ENCODE measurements around the gene THSD4. TPM values are rescaled to one million over a fixed set of nuclear protein-coding genes. Genes with fewer than 3 reads are reported as not detected.

Gene THSD4
- total and polyA plus RNA-seq, 9 of the 15 experiments (the other 6 are each of a cell fraction or from before 2014, with no cell fraction given): 0.04 TPM; not detected in 5

GRCh38 chr15:71660501-71660900 is 545.2 kb downstream of the THSD4 start:
- Histone ChIP-seq H3K4me3 (no peak overlapping the region), H3K79me2 (ENCODE audit: control insufficient read depth, insufficient read depth, low read length) (no peaks in the 10 kb centered on the region), H3K27me3 (ENCODE audit: control insufficient read depth in 2 of 2, insufficient read depth in 2 of 2, low read length in 2 of 2) (peaks cover 9 to 17% of the 10 kb centered on the region in 2 experiments; a peak in 3 of 5 replicates), H3K9me1 (ENCODE audit: control insufficient read depth, insufficient read depth, low read length) (no peaks in the 10 kb centered on the region), H3K27ac (ENCODE audit: extremely low read depth, low read depth, low read length) (no peak overlapping the region), H2AFZ (ENCODE audit: low read depth, low read length) (no peak overlapping the region), H3K9me3 (replicated peaks; ENCODE audit: control insufficient read depth, insufficient read depth, low read depth, low read length) (no peaks in the 10 kb centered on the region), H3K36me3 (ENCODE audit: control insufficient read depth, insufficient read depth, low read length) (no peaks in the 10 kb centered on the region), H3K4me2 (ENCODE audit: insufficient read depth, low read length) (no peak overlapping the region), H3K4me1 (replicated peaks in 1 of 2; ENCODE audit: control insufficient read depth in 2 of 2, insufficient read depth in 2 of 2, low read length in 2 of 2) (no peaks in the 10 kb centered on the region), H3K9ac (ENCODE audit: insufficient read depth in 1 of 2, low read depth in 2 of 2, low read length in 2 of 2) (no peak overlapping the region), H4K20me1 (replicated peaks; ENCODE audit: control insufficient read depth, insufficient read depth, low read length) (no peaks in the 10 kb centered on the region; the same call in 1 of the 2 replicates)
- ChIA-PET CTCF (ENCODE audit: low intra/inter-chr PET ratio) (no interaction called here), POLR2A (no interaction called here)
- DNase-seq (ENCODE audit: extremely low read depth in 1 of 4, low spot score in 3 of 4): no peak
- intact Hi-C loops (cut with micrococcal nuclease): no loop called here
- in situ Hi-C loops (cut with MboI): no loop called here
- 0% methylated on average over 13 of the region's 15 CpGs for WGBS (ENCODE audit: insufficient coverage, low coverage, missing lambda C conversion rate)
- no peak for ATAC-seq
- BruUV-seq (replicated peaks): no TSS peak
- TF ChIP-seq BCL6 (CRISPR knock-in tag; IDR thresholded peaks at IDR 0.05) (no peak), ZNF707 (CRISPR knock-in tag; conservative IDR thresholded peaks at IDR 0.05) (no peak), E2F3 (CRISPR knock-in tag; IDR thresholded peaks at IDR 0.05) (no peak), CHCHD3 (CRISPR knock-in tag; IDR thresholded peaks at IDR 0.05) (no peak), RBM14 (IDR thresholded peaks at IDR 0.05; ENCODE audit: borderline replicate concordance, insufficient read depth, low read depth, low read length) (no peak), CEBPG (CRISPR knock-in tag; IDR thresholded peaks at IDR 0.05) (no peak), CEBPG (tag; conservative IDR thresholded peaks at IDR 0.05 in 1 of 2, IDR thresholded peaks at IDR 0.05 in 1 of 2) (no peak), FOSL1 (tag; conservative IDR thresholded peaks at IDR 0.05) (no peak), RHOXF2B (CRISPR knock-in tag; conservative IDR thresholded peaks at IDR 0.05) (no peak), NR4A1 (CRISPR knock-in tag; IDR thresholded peaks at IDR 0.05) (no peak), NR4A1 (tag; IDR thresholded peaks at IDR 0.05) (no peak), TOE1 (IDR thresholded peaks at IDR 0.05; ENCODE audit: borderline replicate concordance) (no peak), TOE1 (CRISPR knock-in tag; IDR thresholded peaks at IDR 0.05; ENCODE audit: borderline replicate concordance, low read depth) (no peak)
- FAIRE-seq: no peak
